GM23338 (cell line): Measurements from ENCODE around the gene ACP5. TPM values are rescaled to one million over a fixed set of nuclear protein-coding genes. Genes with fewer than 3 reads are reported as not detected.

ENCODE experiments used
- ATAC-seq: fragments of 200-7000 bp; cut with Tn5 transposase; 3 replicates; pipeline ENCODE4 v1.9.1; 2020
- DNase-seq: peaks from one replicate; pipeline ENCODE4 v3.0.0-alpha.2; 2015; ENCODE audit warnings: low spot score
- H2AFZ ChIP-seq: fragments of 200-600 bp; sonication (generic); 2 replicates; pipeline ENCODE4 v1.8.0; 2016; ENCODE audit warnings: antibody characterized with exemption, mild to moderate bottlenecking, moderate library complexity
- H3F3A ChIP-seq: fragments of 200-600 bp; sonication (generic); replicated peaks from 2 replicates; pipeline ENCODE4 v1.8.0; 2017; ENCODE audit warnings: antibody characterized with exemption, mixed run types, low read depth
- H3K27ac ChIP-seq: fragments of 200-600 bp; sonication (generic); 2 replicates; pipeline ENCODE4 v1.6.1; 2016; ENCODE audit warnings: low read depth
- H3K27me3 ChIP-seq: fragments of 200-600 bp; sonication (generic); 2 replicates; pipeline ENCODE4 v1.8.0; 2016; ENCODE audit warnings: mild to moderate bottlenecking, mixed run types, moderate library complexity; ENCODE audit not compliant: insufficient read depth
- H3K36me3 ChIP-seq: fragments of 200-600 bp; sonication (generic); 2 replicates; pipeline ENCODE4 v1.8.0; 2016; ENCODE audit warnings: mild to moderate bottlenecking; ENCODE audit not compliant: insufficient read depth
- H3K4me1 ChIP-seq: fragments of 200-600 bp; sonication (generic); 2 replicates; pipeline ENCODE4 v1.8.0; 2016; ENCODE audit warnings: mild to moderate bottlenecking, moderate library complexity; ENCODE audit not compliant: insufficient read depth
- H3K4me2 ChIP-seq: fragments of 200-600 bp; sonication (generic); 2 replicates; pipeline ENCODE4 v1.7.1; 2017; ENCODE audit warnings: mixed run types
- H3K4me3 ChIP-seq: fragments of 200-600 bp; sonication (generic); 2 replicates; pipeline ENCODE4 v1.6.1; 2016; ENCODE audit warnings: mixed run types
- H3K79me2 ChIP-seq: fragments of 200-600 bp; sonication (generic); replicated peaks from 2 replicates; pipeline ENCODE4 v1.8.0; 2017; ENCODE audit warnings: mild to moderate bottlenecking; ENCODE audit not compliant: insufficient read depth
- H3K9me2 ChIP-seq: fragments of 200-600 bp; sonication (generic); 2 replicates; pipeline ENCODE4 v1.8.0; 2017; ENCODE audit not compliant: insufficient read depth
- H4K20me1 ChIP-seq: fragments of 200-600 bp; sonication (generic); replicated peaks from 2 replicates; pipeline ENCODE4 v1.8.0; 2017; ENCODE audit warnings: mild to moderate bottlenecking; ENCODE audit not compliant: insufficient read depth
- H3K27ac Mint-ChIP-seq: 2 replicates; pipeline ENCODE4 v1.8.0; 2020; ENCODE audit warnings: inconsistent platforms, mild to moderate bottlenecking, moderate library complexity, mixed read lengths
- H3K27me3 Mint-ChIP-seq: 3 replicates; pipeline ENCODE4 v1.8.0; 2022; ENCODE audit warnings: low read depth, mild to moderate bottlenecking, moderate library complexity, mixed read lengths, inconsistent platforms; ENCODE audit not compliant: insufficient read depth, poor library complexity
- H3K36me3 Mint-ChIP-seq: 3 replicates; pipeline ENCODE4 v1.8.0; 2021; ENCODE audit warnings: low read depth, mild to moderate bottlenecking, inconsistent platforms, moderate library complexity, mixed read lengths
- H3K4me1 Mint-ChIP-seq: 3 replicates; pipeline ENCODE4 v1.8.0; 2020; ENCODE audit warnings: mild to moderate bottlenecking, inconsistent platforms, mixed read lengths
- H3K4me3 Mint-ChIP-seq: 3 replicates; pipeline ENCODE4 v1.8.0; 2021; ENCODE audit warnings: moderate library complexity, mild to moderate bottlenecking, inconsistent platforms, mixed read lengths
- H3K9me3 Mint-ChIP-seq: 3 replicates; pipeline ENCODE4 v1.8.0; 2020; ENCODE audit warnings: moderate library complexity, mild to moderate bottlenecking, inconsistent platforms, mixed read lengths
- CREB1 ChIP-seq: fragments of 250-450 bp; sonication (Bioruptor Pico); IDR thresholded peaks from 2 replicates; pipeline ENCODE4 v1.5.0; 2020; ENCODE audit warnings: low read depth, mild to moderate bottlenecking, moderate library complexity
- CTCF ChIP-seq, 2 experiments: fragments of 200-600 bp in 1 of 2; sonication (generic) in 1 of 2; conservative IDR thresholded peaks; 2 replicates each; pipeline versions ENCODE4 v1.5.1 to v1.6.1; 2016 to 2017; ENCODE audit warnings: antibody characterized with exemption in 2 of 2, low read depth in 2 of 2, mild to moderate bottlenecking in 2 of 2, moderate library complexity in 1 of 2
- EZH2phosphoT487 ChIP-seq: fragments of 200-600 bp; sonication (generic); IDR thresholded peaks from one replicate; pipeline ENCODE4 v1.8.1; 2018; ENCODE audit warnings: antibody characterized with exemption; ENCODE audit not compliant: unreplicated experiment
- JUNB ChIP-seq: IDR thresholded peaks from one replicate; pipeline ENCODE4 v1.6.1; 2016; ENCODE audit warnings: antibody characterized with exemption; ENCODE audit not compliant: unreplicated experiment
- POLR2AphosphoS5 ChIP-seq: IDR thresholded peaks from 2 replicates; pipeline ENCODE4 v1.6.1; 2016; ENCODE audit warnings: antibody characterized with exemption, low read depth
- REST ChIP-seq: IDR thresholded peaks from one replicate; pipeline ENCODE4 v1.6.1; 2018; ENCODE audit warnings: antibody characterized with exemption; ENCODE audit not compliant: unreplicated experiment
- STAT1 ChIP-seq: IDR thresholded peaks from one replicate; pipeline ENCODE4 v1.6.1; 2016; ENCODE audit warnings: antibody characterized with exemption; ENCODE audit not compliant: unreplicated experiment
- ZNF114 ChIP-seq: fragments of 250-450 bp; sonication (Bioruptor Pico); IDR thresholded peaks from 2 replicates; pipeline ENCODE4 v1.5.0; 2020; ENCODE audit warnings: mild to moderate bottlenecking, moderate library complexity
- polyA plus RNA-seq: library from polyadenylated mRNA; unstranded; fragments of >200 nt; fragmentation: Nextera tagmentation; extraction: Ambion mirVana; gene quantifications from 2 replicates; pipeline ENCODE4 v1.2.1, GENCODE V29; 2016
- total RNA-seq: library from RNA; depleted of rRNA; stranded (reverse); fragments of >200 nt; shearing (Covaris generic); gene quantifications from 2 replicates; pipeline ENCODE4 v1.2.3, GENCODE V29; 2014
- TF ChIP-seq, protein P1 (sequence below): IDR thresholded peaks from 2 replicates; pipeline ENCODE4 v1.6.1; 2016; ENCODE audit warnings: antibody characterized with exemption

ACP5 gene
- total and polyA plus RNA-seq, 2 experiments from 2014 or later: 6.7 to 12.8 TPM

- peak; percentile 85 for DNase-seq
- no peaks in the 10 kb centered on the region; the same call in 1 of the 2 replicates for H3K36me3 ChIP-seq
- no peak overlapping the region for H3K4me2 ChIP-seq
- H3F3A ChIP-seq: no peaks in the 10 kb centered on the region
- ATAC-seq: peak; percentile 96
- no peaks in the 10 kb centered on the region for H3K4me1 Mint-ChIP-seq
- H3K36me3 Mint-ChIP-seq: peaks cover 29% of the 10 kb centered on the region
- no peak overlapping the region for H3K27ac Mint-ChIP-seq
- peak; percentile 16; the same call in 1 of the 2 replicates for TF ChIP-seq POLR2AphosphoS5
- TF ChIP-seq ZNF114: no peak
- TF ChIP-seq, protein P1, sequence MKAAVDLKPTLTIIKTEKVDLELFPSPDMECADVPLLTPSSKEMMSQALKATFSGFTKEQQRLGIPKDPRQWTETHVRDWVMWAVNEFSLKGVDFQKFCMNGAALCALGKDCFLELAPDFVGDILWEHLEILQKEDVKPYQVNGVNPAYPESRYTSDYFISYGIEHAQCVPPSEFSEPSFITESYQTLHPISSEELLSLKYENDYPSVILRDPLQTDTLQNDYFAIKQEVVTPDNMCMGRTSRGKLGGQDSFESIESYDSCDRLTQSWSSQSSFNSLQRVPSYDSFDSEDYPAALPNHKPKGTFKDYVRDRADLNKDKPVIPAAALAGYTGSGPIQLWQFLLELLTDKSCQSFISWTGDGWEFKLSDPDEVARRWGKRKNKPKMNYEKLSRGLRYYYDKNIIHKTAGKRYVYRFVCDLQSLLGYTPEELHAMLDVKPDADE: no peak
- peak; percentile 64 to 83 for TF ChIP-seq CTCF (conservative IDR thresholded peaks at IDR 0.05; ENCODE audit: low read depth in 2 of 2)
- H4K20me1 ChIP-seq: peaks cover 1% of the 10 kb centered on the region; the same call in 1 of the 2 replicates
- peaks cover 15% of the 10 kb centered on the region for H3K79me2 ChIP-seq
- no peak overlapping the region for H3K4me3 ChIP-seq
- H3K9me2 ChIP-seq: no peaks in the 10 kb centered on the region
- no peak overlapping the region for H2AFZ ChIP-seq
- no peaks in the 10 kb centered on the region for H3K9me3 Mint-ChIP-seq
- H3K27me3 ChIP-seq: no peaks in the 10 kb centered on the region
- H3K4me1 ChIP-seq: no peaks in the 10 kb centered on the region
- H3K4me3 Mint-ChIP-seq: no peak overlapping the region
- H3K27ac ChIP-seq: no peak overlapping the region
- H3K27me3 Mint-ChIP-seq: no peaks in the 10 kb centered on the region
Measured at GRCh38 chr19:11551603-11552235, 25.7 kb downstream of the ACP5 start.

DNA sequence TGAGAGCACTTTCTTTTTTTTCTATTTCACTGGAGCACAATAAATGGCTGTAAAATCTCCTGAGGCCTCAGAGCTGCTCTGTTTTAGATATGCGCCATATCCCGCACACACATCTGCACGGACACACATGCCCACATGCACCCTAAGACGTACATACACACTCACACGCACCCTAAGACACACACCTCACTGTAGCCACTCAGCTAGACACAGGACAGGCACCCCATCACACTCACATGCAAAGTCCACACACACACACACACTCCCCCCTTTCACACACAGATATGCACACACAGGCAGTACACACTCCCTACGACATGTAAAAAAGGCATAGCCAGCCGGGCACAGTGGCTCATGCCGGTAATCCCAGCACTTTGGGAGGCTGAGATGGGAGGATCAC lies 27.2 kb downstream of the ACP5 start:
- ATAC-seq: no peak
- Histone ChIP-seq H3K27ac (no peak overlapping the region), H3K36me3 (no peaks in the 10 kb centered on the region), H3K79me2 (peaks cover 1% of the 10 kb centered on the region; the same call in 1 of the 2 replicates), H4K20me1 (no peaks in the 10 kb centered on the region), H3F3A (no peaks in the 10 kb centered on the region), H2AFZ (no peak overlapping the region), H3K27me3 (no peaks in the 10 kb centered on the region), H3K4me2 (no peak overlapping the region), H3K4me1 (no peaks in the 10 kb centered on the region), H3K4me3 (no peak overlapping the region), H3K9me2 (no peaks in the 10 kb centered on the region)
- no peak for DNase-seq
- H3K9me3 Mint-ChIP-seq: no peaks in the 10 kb centered on the region
- no peaks in the 10 kb centered on the region for H3K4me1 Mint-ChIP-seq
- H3K27ac Mint-ChIP-seq: no peak overlapping the region
- peaks cover 23% of the 10 kb centered on the region for H3K36me3 Mint-ChIP-seq
- no peak overlapping the region for H3K4me3 Mint-ChIP-seq
- H3K27me3 Mint-ChIP-seq: peaks cover 7% of the 10 kb centered on the region
- TF ChIP-seq JUNB (no peak), CREB1 (CRISPR knock-in tag) (no peak), REST (no peak), CTCF (conservative IDR thresholded peaks at IDR 0.05; ENCODE audit: low read depth in 2 of 2) (no peak), ZNF114 (no peak), STAT1 (no peak), EZH2phosphoT487 (no peak)
- TF ChIP-seq, protein P1: no peak
